Activated naive CD8-positive, alpha-beta T cell treated with anti-CD3 and anti-CD28 coated beads, Interleukin-2, amount 10 ng/mL, durations not matched to agents 7 days and 5 days (primary cell): ENCODE measurements around the gene ADPRHL1. TPM values are rescaled to one million over a fixed set of nuclear protein-coding genes. Genes with fewer than 3 reads are reported as not detected.

Experiments used
- ATAC-seq: fragments of 150-1000 bp; cut with Tn5 transposase; one replicate; pipeline ENCODE4 v1.10.0; 2021; ENCODE audit warnings: low read depth, moderate library complexity
- POLR2A ChIA-PET: fragments of 350-600 bp; sonication (Branson Sonifier 250); formaldehyde crosslinking; loops from one replicate; lab custom pipeline; 2021; ENCODE audit warnings: antibody characterized with exemption; lab: Charles Lee
- DNase-seq: peaks from one replicate; pipeline ENCODE4 v3.0.0; 2021
- H3K27ac Mint-ChIP-seq: one replicate; pipeline ENCODE4 v1.8.0; 2022; ENCODE audit warnings: mild to moderate bottlenecking, mixed read lengths
- H3K27me3 Mint-ChIP-seq: one replicate; pipeline ENCODE4 v1.8.0; 2022; ENCODE audit warnings: mild to moderate bottlenecking, moderate library complexity, mixed read lengths
- H3K36me3 Mint-ChIP-seq: one replicate; pipeline ENCODE4 v1.8.0; 2021; ENCODE audit warnings: mild to moderate bottlenecking, mixed read lengths
- H3K4me1 Mint-ChIP-seq: one replicate; pipeline ENCODE4 v1.8.0; 2021; ENCODE audit warnings: mixed read lengths
- H3K4me3 Mint-ChIP-seq: one replicate; pipeline ENCODE4 v1.8.0; 2022; ENCODE audit warnings: mild to moderate bottlenecking, moderate library complexity, mixed read lengths
- H3K9me3 Mint-ChIP-seq: one replicate; pipeline ENCODE4 v1.8.0; 2021; ENCODE audit warnings: mixed read lengths
- total RNA-seq, 2 experiments: library from RNA; stranded (reverse); gene quantifications; one replicate each; pipeline ENCODE4 v1.2.3, GENCODE V29; 2021

ADPRHL1 gene
- total RNA-seq, 2 experiments from 2014 or later: 0.82 to 1.0 TPM

DNA sequence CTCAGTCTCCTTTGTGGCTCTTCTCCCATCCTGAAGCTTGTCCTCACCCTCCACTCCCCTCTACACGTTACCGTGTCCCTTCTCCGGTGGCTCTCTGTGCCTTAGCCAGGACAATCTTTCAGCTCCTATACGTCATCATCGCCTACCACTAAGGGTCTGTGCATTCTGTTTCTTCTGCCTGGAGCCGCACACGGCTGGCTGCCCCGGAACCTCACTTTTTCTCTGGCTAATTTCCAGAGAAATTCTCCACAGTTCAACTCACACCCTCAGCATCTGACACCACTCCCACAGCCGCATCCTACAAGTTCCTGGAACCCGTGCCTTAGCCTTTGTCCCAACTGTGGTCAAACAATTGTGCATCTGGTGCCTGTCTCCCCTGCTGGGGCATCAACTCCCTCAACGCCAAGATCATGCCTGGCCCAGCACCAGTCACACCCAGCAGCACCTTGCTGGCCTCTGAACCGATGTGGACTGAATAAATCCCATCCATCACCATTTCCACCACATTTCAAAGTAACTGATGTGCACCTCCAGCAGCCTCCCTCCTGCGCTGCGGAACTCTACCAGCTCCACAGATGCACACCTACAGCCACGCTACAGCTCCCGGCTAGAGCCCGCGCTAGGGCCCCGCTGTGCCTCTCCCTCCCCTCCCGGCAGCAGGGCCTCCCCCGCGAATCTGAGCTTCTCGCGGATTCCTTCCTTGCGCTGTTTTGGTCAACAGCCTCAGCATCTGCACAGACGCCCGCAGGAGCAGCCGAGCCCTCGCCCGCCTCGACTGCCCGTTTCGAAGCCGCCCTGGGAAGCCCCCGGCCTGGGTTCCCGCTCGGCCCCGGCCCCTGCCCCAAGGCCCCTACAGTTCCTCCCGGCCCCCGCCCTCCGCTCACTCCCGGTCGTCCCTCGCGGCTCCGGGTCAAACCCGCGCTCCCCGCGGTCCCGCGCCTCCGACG lies 36.5 kb upstream of the ADPRHL1 start:
- no peaks in the 10 kb centered on the region for H3K9me3 Mint-ChIP-seq
- H3K27me3 Mint-ChIP-seq: no peaks in the 10 kb centered on the region
- H3K4me1 Mint-ChIP-seq: peaks cover 39% of the 10 kb centered on the region
- DNase-seq: peak; percentile 64
- H3K27ac Mint-ChIP-seq: peak overlapping the region; percentile 81
- H3K4me3 Mint-ChIP-seq: peak overlapping the region; percentile 85
- H3K36me3 Mint-ChIP-seq: peaks cover 12% of the 10 kb centered on the region
- POLR2A ChIA-PET: interaction anchor here (0.8 to 1.7 kb wide), 5 partner anchors 9 to 282 kb away, joined by 3 to 5 read pairs (median 4); no protein-coding TSS in a partner anchor
- peak; percentile 48 for ATAC-seq

DNA sequence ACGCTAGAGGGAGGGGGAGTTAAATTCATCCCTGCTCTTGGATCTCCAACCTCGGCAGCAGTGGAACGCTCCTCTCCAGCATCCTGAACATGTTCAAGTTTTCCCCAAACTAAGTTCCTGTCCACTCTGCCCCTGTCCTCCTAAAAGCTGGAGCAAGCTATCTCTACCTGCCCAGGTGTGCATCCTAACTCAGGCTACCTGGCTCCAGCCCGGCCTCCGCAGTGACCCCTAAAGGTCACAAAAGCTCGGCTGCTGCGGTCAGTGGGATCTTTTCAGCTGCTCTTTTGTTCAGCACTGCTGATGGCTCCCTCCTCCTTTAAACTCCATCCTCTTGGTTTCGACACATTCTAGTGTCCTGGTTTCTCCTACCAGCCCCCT lies 35.9 kb upstream of the ADPRHL1 start:
- DNase-seq (no peak), ATAC-seq (no peak)
- Mint-ChIP-seq H3K9me3 (no peaks in the 10 kb centered on the region), H3K27ac (peak overlapping the region; percentile 81), H3K36me3 (peaks cover 9% of the 10 kb centered on the region), H3K4me3 (peak overlapping the region; percentile 85), H3K4me1 (peaks cover 35% of the 10 kb centered on the region), H3K27me3 (no peaks in the 10 kb centered on the region)
- POLR2A ChIA-PET: interaction anchor here (0.8 kb wide), 1 partner anchor 17 kb away, joined by 3 read pairs; no protein-coding TSS in a partner anchor

DNA sequence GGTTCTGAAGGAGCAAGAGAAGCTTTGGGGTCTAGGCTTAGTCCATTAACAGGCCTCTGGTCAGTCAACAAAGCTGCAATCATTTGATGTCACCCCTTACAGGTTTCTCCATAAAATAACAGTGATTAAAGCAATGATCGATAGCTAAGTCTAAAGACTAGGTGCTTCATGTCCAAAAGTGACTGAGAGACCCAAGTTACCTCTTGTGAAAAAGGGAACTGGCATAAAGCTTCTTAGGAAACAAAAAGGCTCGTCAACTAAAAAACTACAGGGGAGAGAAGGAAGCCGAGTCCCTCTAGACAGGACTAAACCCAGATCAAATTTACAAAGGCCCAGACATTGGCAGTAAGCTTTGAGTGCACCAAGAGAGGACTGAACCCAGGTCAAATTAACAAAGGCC lies 35.0 kb upstream of the ADPRHL1 start:
- H3K27ac Mint-ChIP-seq: peak overlapping the region; percentile 23
- H3K4me3 Mint-ChIP-seq: peak overlapping the region; percentile 31
- peaks cover 27% of the 10 kb centered on the region for H3K4me1 Mint-ChIP-seq
- H3K9me3 Mint-ChIP-seq: no peaks in the 10 kb centered on the region
- POLR2A ChIA-PET: interaction anchor here (1.2 kb wide), 1 partner anchor 9 kb away, joined by 3 read pairs; no protein-coding TSS in a partner anchor
- ATAC-seq: no peak
- H3K27me3 Mint-ChIP-seq: no peaks in the 10 kb centered on the region
- peaks cover 10% of the 10 kb centered on the region for H3K36me3 Mint-ChIP-seq
- DNase-seq: no peak

DNA sequence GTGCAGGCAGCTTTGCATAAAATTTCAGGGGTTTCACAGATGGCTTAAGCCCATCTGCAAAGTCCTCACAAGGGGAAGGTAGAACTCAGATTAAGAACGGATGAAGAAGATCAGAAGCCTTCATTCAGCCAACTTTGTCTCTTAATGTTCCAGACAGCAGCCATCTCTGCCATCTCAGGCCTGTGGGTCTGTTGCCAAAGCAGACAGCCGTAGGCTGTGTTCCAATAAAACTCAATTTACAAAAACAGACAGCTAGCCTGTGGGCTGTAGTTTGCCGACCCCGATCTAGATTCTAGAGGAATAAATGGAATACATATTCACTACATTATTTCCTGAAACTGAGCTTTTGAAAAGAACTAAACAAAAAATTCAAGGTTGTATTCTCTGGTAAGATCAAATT lies 33.4 kb upstream of the ADPRHL1 start:
- no peak overlapping the region for H3K4me3 Mint-ChIP-seq
- no peak for ATAC-seq
- DNase-seq: no peak
- H3K9me3 Mint-ChIP-seq: no peaks in the 10 kb centered on the region
- H3K4me1 Mint-ChIP-seq: peaks cover 25% of the 10 kb centered on the region
- H3K27me3 Mint-ChIP-seq: no peaks in the 10 kb centered on the region
- POLR2A ChIA-PET: no interaction called here
- peaks cover 12% of the 10 kb centered on the region for H3K36me3 Mint-ChIP-seq
- no peak overlapping the region for H3K27ac Mint-ChIP-seq

DNA sequence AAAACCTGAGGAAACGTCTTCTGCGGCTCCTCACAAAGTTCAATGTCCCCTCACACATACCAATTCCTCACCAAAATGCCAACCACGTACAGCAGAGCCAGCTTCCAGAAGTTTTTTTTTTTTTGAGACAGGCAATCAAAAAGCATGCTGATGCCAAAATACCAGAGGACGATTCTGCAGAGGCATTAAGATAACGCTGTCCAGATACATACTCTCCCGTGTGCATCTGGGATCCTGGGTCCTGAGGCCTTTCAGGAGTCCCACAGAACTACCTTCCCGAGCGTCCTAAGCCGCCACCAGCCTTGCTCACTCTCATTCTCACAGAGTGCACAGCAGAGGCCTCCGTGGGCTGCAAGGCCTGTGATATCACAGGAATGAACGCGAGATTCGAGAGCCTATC lies 32.3 kb upstream of the ADPRHL1 start:
- no peak for ATAC-seq
- peaks cover 25% of the 10 kb centered on the region for H3K4me1 Mint-ChIP-seq
- no peak overlapping the region for H3K27ac Mint-ChIP-seq
- H3K27me3 Mint-ChIP-seq: no peaks in the 10 kb centered on the region
- no peak for DNase-seq
- no peak overlapping the region for H3K4me3 Mint-ChIP-seq
- H3K36me3 Mint-ChIP-seq: peaks cover 12% of the 10 kb centered on the region
- POLR2A ChIA-PET: no interaction called here
- H3K9me3 Mint-ChIP-seq: no peaks in the 10 kb centered on the region

DNA sequence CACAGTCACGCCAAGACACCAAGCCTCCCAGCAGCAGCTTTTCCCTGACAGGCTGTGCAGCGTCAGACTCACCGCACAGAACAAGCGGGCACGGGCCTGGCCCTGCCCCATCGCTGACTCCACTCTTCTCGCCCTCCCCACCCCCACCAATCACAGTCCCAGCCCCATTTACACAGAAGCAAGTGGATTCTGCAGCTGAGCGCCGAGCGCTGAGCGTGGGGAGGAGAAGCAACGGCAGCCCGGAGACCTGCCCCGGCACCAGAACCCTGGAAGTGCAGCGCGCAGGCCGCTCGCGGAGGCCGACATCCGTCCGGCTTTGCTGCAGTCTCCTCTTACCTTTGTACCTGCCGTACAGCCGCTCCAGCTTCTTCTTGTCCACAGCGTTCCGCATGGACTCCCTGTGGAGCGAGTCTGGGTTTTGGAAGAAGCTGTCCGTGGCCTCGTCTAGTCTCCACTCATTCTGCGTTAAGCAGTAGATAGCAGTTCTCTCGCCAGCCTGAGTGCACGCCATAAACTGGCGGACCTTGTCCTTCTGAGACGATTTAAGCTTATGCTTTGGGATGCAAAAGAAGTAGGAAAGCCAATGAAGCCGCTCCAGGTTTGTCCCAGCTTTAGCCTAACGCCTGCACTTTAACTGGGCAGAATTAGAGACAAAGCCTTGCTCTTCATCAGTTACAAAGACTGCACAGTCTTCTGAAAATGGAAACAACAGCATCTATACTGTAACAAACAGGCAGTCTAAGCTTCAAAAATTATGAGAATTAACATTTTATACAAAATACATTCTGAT lies 30.4 kb upstream of the ADPRHL1 start:
- Mint-ChIP-seq H3K27ac (no peak overlapping the region), H3K4me1 (peaks cover 12% of the 10 kb centered on the region), H3K4me3 (no peak overlapping the region), H3K36me3 (peaks cover 16% of the 10 kb centered on the region), H3K27me3 (no peaks in the 10 kb centered on the region), H3K9me3 (no peaks in the 10 kb centered on the region)
- DNase-seq (no peak), ATAC-seq (no peak)
- POLR2A ChIA-PET: no interaction called here

DNA sequence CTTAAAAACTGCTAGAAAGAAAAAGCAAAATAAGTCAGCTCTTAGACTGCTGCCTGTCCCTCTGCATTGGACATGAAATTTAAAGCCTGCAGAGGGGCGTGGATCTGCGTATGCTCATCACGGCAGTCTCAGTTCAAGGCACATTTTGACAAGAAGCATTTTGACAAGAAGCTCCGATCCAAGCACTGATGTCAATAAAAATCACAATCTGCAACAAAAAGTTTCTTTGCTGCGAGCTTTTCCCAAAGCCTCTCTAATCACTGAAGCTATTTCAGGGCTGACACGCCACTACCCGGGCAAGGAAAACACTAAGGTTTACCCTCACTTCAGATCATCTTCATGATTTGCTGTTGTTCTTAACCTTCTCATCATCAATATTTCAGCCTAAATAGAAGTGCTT lies 29.8 kb upstream of the ADPRHL1 start:
- H3K9me3 Mint-ChIP-seq: no peaks in the 10 kb centered on the region
- DNase-seq: no peak
- POLR2A ChIA-PET: no interaction called here
- H3K4me1 Mint-ChIP-seq: peaks cover 7% of the 10 kb centered on the region
- no peaks in the 10 kb centered on the region for H3K27me3 Mint-ChIP-seq
- no peak overlapping the region for H3K27ac Mint-ChIP-seq
- H3K36me3 Mint-ChIP-seq: peaks cover 16% of the 10 kb centered on the region
- no peak overlapping the region for H3K4me3 Mint-ChIP-seq
- ATAC-seq: no peak

DNA sequence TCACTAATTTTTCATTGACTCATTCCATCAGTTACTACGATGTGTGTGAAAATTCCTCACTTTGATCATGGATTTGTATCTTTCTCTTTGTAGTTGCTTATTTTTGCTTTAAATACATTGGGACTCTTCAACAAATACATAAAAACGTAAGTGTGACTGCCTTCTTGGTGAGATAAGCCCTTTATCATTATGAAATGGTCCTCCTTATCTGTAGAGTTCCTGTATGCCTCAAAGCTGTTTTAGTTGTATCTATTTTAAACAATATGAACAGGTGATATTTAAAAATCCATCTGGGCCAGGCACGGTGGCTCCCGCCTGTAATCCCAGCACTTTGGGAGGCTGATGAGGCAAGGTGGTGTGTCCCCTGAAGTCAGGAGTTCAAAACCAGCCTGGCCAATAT lies 25.9 kb upstream of the ADPRHL1 start:
- Mint-ChIP-seq H3K27me3 (no peaks in the 10 kb centered on the region), H3K27ac (no peak overlapping the region), H3K9me3 (no peaks in the 10 kb centered on the region), H3K4me3 (no peak overlapping the region), H3K36me3 (peaks cover 19% of the 10 kb centered on the region), H3K4me1 (no peaks in the 10 kb centered on the region)
- DNase-seq (no peak), ATAC-seq (no peak)
- POLR2A ChIA-PET: no interaction called here

DNA sequence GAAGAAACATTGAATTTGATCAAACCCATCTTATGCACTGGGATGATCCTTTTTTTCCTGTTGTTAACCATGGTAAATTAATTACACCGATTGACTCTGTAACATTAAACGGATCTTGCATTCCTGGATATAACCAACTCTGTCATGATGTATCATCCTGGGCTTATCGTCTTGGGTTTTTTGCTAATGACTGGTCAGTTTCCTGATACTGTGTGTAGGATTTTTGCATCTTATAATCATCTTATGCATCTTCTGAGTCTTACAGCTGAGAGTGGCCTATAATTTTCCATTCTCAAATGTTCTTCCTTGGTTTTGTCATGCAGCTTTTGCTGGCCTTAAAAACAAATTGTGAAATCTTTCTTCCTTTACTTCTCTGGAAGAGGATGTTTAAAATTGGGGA lies 24.4 kb upstream of the ADPRHL1 start:
- H3K27ac Mint-ChIP-seq: no peak overlapping the region
- H3K27me3 Mint-ChIP-seq: no peaks in the 10 kb centered on the region
- DNase-seq (no peak), ATAC-seq (no peak)
- H3K4me3 Mint-ChIP-seq: no peak overlapping the region
- H3K4me1 Mint-ChIP-seq: no peaks in the 10 kb centered on the region
- H3K36me3 Mint-ChIP-seq: peaks cover 19% of the 10 kb centered on the region
- POLR2A ChIA-PET: interaction anchor here (2.1 kb wide), 1 partner anchor 13 kb away, joined by 5 read pairs; the partner anchor contains the start of gene DCUN1D2
- no peaks in the 10 kb centered on the region for H3K9me3 Mint-ChIP-seq

DNA sequence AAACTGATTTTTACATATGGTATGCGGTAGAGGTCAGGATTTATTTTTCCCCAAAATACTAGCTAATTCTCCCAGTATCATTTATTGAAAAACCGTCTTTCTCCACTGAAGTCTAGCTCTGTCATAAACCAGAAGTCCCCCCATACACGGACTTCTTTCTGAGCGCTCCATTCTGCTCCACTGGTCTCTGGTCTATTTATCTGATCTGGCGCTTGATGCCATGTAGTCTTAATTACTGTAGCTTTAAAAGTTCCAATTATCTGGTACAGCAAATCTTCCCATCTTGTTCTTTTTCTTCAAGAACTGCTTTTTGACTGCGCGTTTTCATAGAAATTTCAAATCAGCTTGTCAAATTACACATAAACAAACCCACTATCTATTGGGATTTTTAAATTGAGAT lies 23.5 kb upstream of the ADPRHL1 start:
- H3K4me1 Mint-ChIP-seq: no peaks in the 10 kb centered on the region
- H3K36me3 Mint-ChIP-seq: peaks cover 22% of the 10 kb centered on the region
- H3K27ac Mint-ChIP-seq: no peak overlapping the region
- H3K27me3 Mint-ChIP-seq: no peaks in the 10 kb centered on the region
- ATAC-seq (no peak), DNase-seq (no peak)
- no peaks in the 10 kb centered on the region for H3K9me3 Mint-ChIP-seq
- POLR2A ChIA-PET: interaction anchor here (2.1 kb wide), 1 partner anchor 13 kb away, joined by 5 read pairs; the partner anchor contains the start of gene DCUN1D2
- no peak overlapping the region for H3K4me3 Mint-ChIP-seq

DNA sequence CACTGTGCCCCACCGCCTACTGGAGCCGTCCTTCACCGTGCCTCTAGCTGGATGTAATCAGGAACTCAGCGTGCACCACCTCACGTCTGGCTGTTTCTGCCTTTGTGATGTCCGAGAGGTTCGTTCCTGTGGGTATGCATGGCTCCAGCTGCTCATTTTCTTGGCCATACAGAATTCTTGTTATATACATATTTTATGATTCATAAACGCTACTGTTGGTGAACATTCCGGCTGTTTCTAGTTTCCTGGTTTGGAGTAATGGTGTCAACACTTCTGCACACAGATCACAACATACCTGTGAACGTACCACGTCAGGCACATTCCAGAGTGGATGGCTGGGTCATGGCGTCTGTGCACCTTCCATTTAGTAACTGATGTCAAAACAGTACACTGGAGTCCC lies 22.6 kb upstream of the ADPRHL1 start:
- ATAC-seq (no peak), DNase-seq (no peak)
- no peaks in the 10 kb centered on the region for H3K27me3 Mint-ChIP-seq
- no peaks in the 10 kb centered on the region for H3K9me3 Mint-ChIP-seq
- no peaks in the 10 kb centered on the region for H3K4me1 Mint-ChIP-seq
- H3K4me3 Mint-ChIP-seq: no peak overlapping the region
- H3K27ac Mint-ChIP-seq: no peak overlapping the region
- POLR2A ChIA-PET: no interaction called here
- H3K36me3 Mint-ChIP-seq: peaks cover 22% of the 10 kb centered on the region

DNA sequence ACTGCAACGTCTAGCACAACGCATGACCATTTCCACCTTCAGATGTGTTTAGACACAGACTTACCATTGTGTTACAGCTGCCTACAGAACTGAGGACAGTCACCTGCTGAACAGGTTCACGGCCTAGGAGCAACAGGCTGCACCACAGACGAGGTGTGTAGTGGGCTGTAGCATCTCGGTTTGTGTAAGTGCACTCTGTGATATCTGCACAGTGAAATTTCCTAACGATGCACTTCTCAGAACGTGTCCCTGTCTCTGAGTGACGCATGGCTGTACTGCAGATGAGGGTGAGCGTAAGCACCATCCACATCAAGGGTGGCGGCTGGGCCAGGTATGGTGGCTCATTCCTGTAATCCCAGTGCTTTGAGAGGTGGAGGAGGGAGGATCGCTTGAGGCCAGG lies 22.0 kb upstream of the ADPRHL1 start:
- DNase-seq (no peak), ATAC-seq (no peak)
- Mint-ChIP-seq H3K27ac (no peak overlapping the region), H3K4me1 (no peaks in the 10 kb centered on the region), H3K27me3 (no peaks in the 10 kb centered on the region), H3K4me3 (no peak overlapping the region), H3K36me3 (peaks cover 20% of the 10 kb centered on the region), H3K9me3 (no peaks in the 10 kb centered on the region)
- POLR2A ChIA-PET: no interaction called here

DNA sequence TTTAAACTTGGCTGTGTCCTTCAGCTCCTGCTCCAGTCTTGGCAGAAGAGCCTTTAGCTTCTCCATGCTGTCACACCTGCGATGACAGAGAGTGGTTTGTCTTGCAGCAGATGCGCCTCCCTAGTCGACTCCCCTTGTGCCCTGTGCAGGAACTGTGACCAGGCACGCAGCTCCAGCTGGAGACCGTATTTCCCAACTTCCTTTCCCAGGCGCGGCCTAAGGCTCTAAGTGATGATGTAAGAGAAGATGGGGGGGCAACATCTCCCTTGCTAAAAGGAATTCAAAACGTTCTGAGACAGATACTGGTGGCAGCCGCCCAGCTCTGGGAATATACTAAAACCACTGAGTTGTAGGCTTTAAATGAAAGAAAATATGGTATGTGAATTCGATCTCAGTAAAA lies 20.9 kb upstream of the ADPRHL1 start:
- POLR2A ChIA-PET: no interaction called here
- no peaks in the 10 kb centered on the region for H3K9me3 Mint-ChIP-seq
- no peaks in the 10 kb centered on the region for H3K27me3 Mint-ChIP-seq
- ATAC-seq (no peak), DNase-seq (no peak)
- no peak overlapping the region for H3K27ac Mint-ChIP-seq
- H3K4me1 Mint-ChIP-seq: no peaks in the 10 kb centered on the region
- peaks cover 16% of the 10 kb centered on the region for H3K36me3 Mint-ChIP-seq
- H3K4me3 Mint-ChIP-seq: no peak overlapping the region
